ENCODE measurements around the gene TDRD7.

TDRD7 gene

GRCh38 chr9:97529363-97530076 lies 117.6 kb downstream of the TDRD7 start:
- no peak for DNase-seq

GRCh38 chr9:97531888-97532376 lies 120.0 kb downstream of the TDRD7 start:
- no peak for DNase-seq

- DNase-seq = no peak
These were observed 122.3 kb downstream of the TDRD7 start for GRCh38 chr9:97534185-97534584.

- no peak for DNase-seq
These were observed 123.2 kb downstream of the TDRD7 start for GRCh38 chr9:97534961-97535594.

- DNase-seq = no peak
These were observed 123.9 kb downstream of the TDRD7 start for GRCh38 chr9:97535771-97536170.

GRCh38 chr9:97536480-97536879 lies 124.6 kb downstream of the TDRD7 start:
- no peak for DNase-seq

- no peak for DNase-seq
These were observed 131.7 kb downstream of the TDRD7 start for GRCh38 chr9:97543561-97543960.

- no peak for DNase-seq
These were observed 133.6 kb downstream of the TDRD7 start for GRCh38 chr9:97545486-97545885.
